Body of pancreas (tissue), 4 donors: ENCODE results near the gene DNMT3A.

Experiments
- CTCF ChIP-seq, 7 experiments: fragments of 450-650 bp in 4 of 7; fragments of 200-600 bp in 3 of 7; sonication (generic) in 3 of 7; IDR thresholded peaks; one replicate each; pipeline ENCODE4 v1.5.1; 2016 to 2019; ENCODE audit warnings: antibody characterized with exemption in 7 of 7
- POLR2A ChIP-seq, 3 donors: fragments of 450-650 bp; IDR thresholded peaks; one replicate each; pipeline ENCODE4 v1.6.1; 2016; ENCODE audit warnings: antibody characterized with exemption in 3 of 3, mild to moderate bottlenecking in 2 of 3

DNA sequence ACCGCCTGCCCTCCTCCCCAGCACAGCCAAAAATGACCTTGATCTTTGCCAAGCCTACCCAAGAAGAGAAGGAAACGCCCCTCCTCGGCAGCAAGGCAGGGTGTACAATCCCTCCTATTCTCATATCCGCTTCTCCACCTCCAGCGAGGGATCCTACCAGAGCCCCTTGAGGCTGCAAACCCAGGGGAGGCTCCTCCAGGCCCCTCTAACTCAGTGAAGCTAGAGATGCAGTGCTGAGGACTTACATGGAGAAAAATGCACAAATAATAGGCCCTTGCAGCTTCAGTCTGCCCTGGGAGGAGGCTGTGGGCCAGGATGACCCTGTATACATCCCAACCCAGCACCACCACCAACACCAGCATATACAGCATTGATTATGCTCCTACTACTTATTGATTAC lies 126.5 kb downstream of the DNMT3A start:
- TF ChIP-seq CTCF (IDR thresholded peaks at IDR 0.05): no peak
- TF ChIP-seq POLR2A (IDR thresholded peaks at IDR 0.05): no peak
